K562 (cell line): ENCODE measurements around the gene ZNHIT1. TPM values are rescaled to one million over a fixed set of nuclear protein-coding genes. Genes with fewer than 3 reads are reported as not detected.

Source experiments
- BCLAF1 ChIP-seq, 2 experiments: fragments of 450-650 bp in 1 of 2; IDR thresholded peaks; 2 replicates each; pipeline ENCODE4 v1.6.1; 2011 to 2017; ENCODE audit warnings: low read depth in 2 of 2, antibody characterized with exemption in 1 of 2, borderline replicate concordance in 1 of 2, low read length in 1 of 2, mild to moderate bottlenecking in 1 of 2, mixed read lengths in 1 of 2; ENCODE audit not compliant: control insufficient read depth in 1 of 2
- CBX3 ChIP-seq, 2 experiments: IDR thresholded peaks; 1 replicate in 1 of 2; 2 replicates in 1 of 2; pipeline ENCODE4 v1.6.1; 2012; ENCODE audit warnings: inconsistent platforms in 2 of 2, low read length in 2 of 2, borderline replicate concordance in 1 of 2, control low read depth in 1 of 2
- FOXM1 ChIP-seq, 2 experiments: fragments of 450-650 bp in 1 of 2; sonication (generic) in 1 of 2; formaldehyde crosslinking in 1 of 2; IDR thresholded peaks; 2 replicates each; pipeline versions ENCODE4 v1.6.1 to v1.9.0; 2017 to 2022; ENCODE audit warnings: low read depth in 2 of 2, mild to moderate bottlenecking in 2 of 2, missing genetic modification reagents in 1 of 2, moderate library complexity in 1 of 2
- HNRNPLL ChIP-seq: fragments of 200-400 bp; formaldehyde crosslinking; IDR thresholded peaks from 2 replicates; pipeline ENCODE4 v1.6.1; 2017; ENCODE audit warnings: low read length, low read depth, mild to moderate bottlenecking; ENCODE audit not compliant: poor library complexity, severe bottlenecking
- NR4A1 ChIP-seq, 2 experiments: fragments of 250-450 bp in 1 of 2; fragments of 450-650 bp in 1 of 2; sonication (Bioruptor Pico) in 1 of 2; IDR thresholded peaks; 2 replicates each; pipeline versions ENCODE4 v1.4.0 to v1.6.1; 2016 to 2020; ENCODE audit warnings: mild to moderate bottlenecking in 2 of 2, missing compliant biosample characterization in 1 of 2, missing genetic modification characterization in 1 of 2, moderate library complexity in 1 of 2
- PKNOX1 ChIP-seq: fragments of 450-650 bp; IDR thresholded peaks from 2 replicates; pipeline ENCODE4 v1.6.1; 2016
- SPI1 ChIP-seq: IDR thresholded peaks from 2 replicates; pipeline ENCODE4 v1.6.1; 2011; ENCODE audit warnings: low read depth, low read length, control low read depth, borderline replicate concordance
- ZNF395 ChIP-seq: fragments of 200-800 bp; sonication (Bioruptor generic); IDR thresholded peaks from 2 replicates; pipeline ENCODE4 v1.6.1; 2017; ENCODE audit warnings: missing genetic modification characterization, missing compliant biosample characterization
- polyA plus RNA-seq, 8 experiments: library from polyadenylated mRNA; depleted of rRNA in 4 of 8; stranded (reverse) in 5 of 8; unstranded in 3 of 8; fragments of >200 nt; fragmentation: Nextera tagmentation in 2 of 8; fragmentation: Illumina TruSeq in 1 of 8; extraction: Ambion mirVana in 2 of 8; extraction: Trizol in 1 of 8; gene quantifications; 2 replicates each; pipeline versions ENCODE4 v1.2.1 to v1.2.3, GENCODE V29; 2011 to 2014; ENCODE audit warnings: inconsistent platforms in 1 of 8, missing spikeins in 1 of 8
- total RNA-seq, 7 experiments: library from RNA; depleted of rRNA in 6 of 7; stranded (reverse); fragments of >200 nt in 6 of 7; fragmentation: Illumina TruSeq in 2 of 7; extraction: Trizol in 2 of 7; gene quantifications; 2 replicates each; pipeline versions ENCODE4 v1.2.1 to v1.2.3, GENCODE V29; 2011 to 2021; ENCODE audit warnings: low replicate concordance in 1 of 7

Gene ZNHIT1
- total and polyA plus RNA-seq, 9 of the 15 experiments (the other 6 are each of a cell fraction or from before 2014, with no cell fraction given): 6.4 to 162 (median 70.1) TPM

GRCh38 chr7:101265622-101266516 lies 47.9 kb downstream of the ZNHIT1 start (continued):
- TF ChIP-seq ZNF395 (CRISPR knock-in tag): peak; percentile 73; the same call in 1 of the 2 replicates
- peak; percentile 38; the same call in 1 of the 2 replicates for TF ChIP-seq SPI1
- TF ChIP-seq NR4A1 (CRISPR knock-in tag; IDR thresholded peaks at IDR 0.05): no peak
- TF ChIP-seq NR4A1 (tag; IDR thresholded peaks at IDR 0.05): peak; percentile 54; the same call in 1 of the 2 replicates
- no peak for TF ChIP-seq HNRNPLL
- TF ChIP-seq FOXM1 (IDR thresholded peaks at IDR 0.05; ENCODE audit: low read depth): peak; percentile 80
- TF ChIP-seq FOXM1 (CRISPR knock-in tag; IDR thresholded peaks at IDR 0.05; ENCODE audit: low read depth): no peak
- peak; percentile 76 for TF ChIP-seq PKNOX1
- 0 out of 3 replicates have a peak, but pooled peaks of 1 of the 2 experiments have one; percentile 10 for TF ChIP-seq CBX3 (IDR thresholded peaks at IDR 0.05; ENCODE audit: borderline replicate concordance in 1 of 2, low read length in 2 of 2)
- TF ChIP-seq BCLAF1 (IDR thresholded peaks at IDR 0.05; ENCODE audit: borderline replicate concordance in 1 of 2, control insufficient read depth in 1 of 2, low read depth in 2 of 2, low read length in 1 of 2): 0 out of 4 replicates have a peak, but pooled peaks of 1 of the 2 experiments have one; percentile 25
